CD4-positive, CD25-positive, alpha-beta regulatory T cell (primary cell): ENCODE measurements around the gene AGTR1. TPM values are rescaled to one million over a fixed set of nuclear protein-coding genes. Genes with fewer than 3 reads are reported as not detected.

ENCODE experiments used
- ATAC-seq, 2 donors: fragments of 150-1000 bp; cut with Tn5 transposase; one replicate each; pipeline ENCODE4 v1.10.0; 2021; ENCODE audit warnings: low read depth in 2 of 2, moderate number of reproducible peaks in 2 of 2, moderate library complexity in 1 of 2
- DNase-seq, 3 donors: peaks; one replicate each; pipeline versions ENCODE4 v3.0.0 to v3.0.0-alpha.2; 2012 to 2022; ENCODE audit warnings: mixed read lengths in 1 of 3
- H3K27ac ChIP-seq: one replicate; pipeline ENCODE4 v1.7.0; 2013; ENCODE audit warnings: mild to moderate bottlenecking, low read length; ENCODE audit not compliant: insufficient read depth, poor library complexity, severe bottlenecking
- H3K27me3 ChIP-seq: one replicate; pipeline ENCODE4 v1.7.0; 2013; ENCODE audit warnings: low read length; ENCODE audit not compliant: control insufficient read depth, insufficient read depth
- H3K36me3 ChIP-seq: one replicate; pipeline ENCODE4 v1.7.0; 2013; ENCODE audit warnings: mild to moderate bottlenecking, low read length, moderate library complexity; ENCODE audit not compliant: control insufficient read depth, insufficient read depth
- H3K4me1 ChIP-seq: 2 replicates; pipeline ENCODE4 v1.7.0; 2013; ENCODE audit warnings: mild to moderate bottlenecking, low read length; ENCODE audit not compliant: insufficient read depth, control insufficient read depth, poor library complexity, severe bottlenecking
- H3K4me3 ChIP-seq: one replicate; pipeline ENCODE4 v1.7.0; 2013; ENCODE audit warnings: low read depth, mild to moderate bottlenecking, low read length, moderate library complexity
- H3K9me3 ChIP-seq, 2 experiments: 1 replicate in 1 of 2; 2 replicates in 1 of 2; pipeline ENCODE4 v1.7.0; 2013; ENCODE audit warnings: low read length in 2 of 2, mild to moderate bottlenecking in 1 of 2, moderate library complexity in 1 of 2; ENCODE audit not compliant: control insufficient read depth in 2 of 2
- H3K27ac Mint-ChIP-seq, 3 donors: one replicate each; pipeline ENCODE4 v1.8.0; 2020 to 2022; ENCODE audit warnings: mild to moderate bottlenecking in 3 of 3, mixed read lengths in 3 of 3, moderate library complexity in 2 of 3
- H3K27me3 Mint-ChIP-seq: one replicate; pipeline ENCODE4 v1.8.0; 2022; ENCODE audit warnings: mild to moderate bottlenecking, mixed read lengths
- H3K36me3 Mint-ChIP-seq: one replicate; pipeline ENCODE4 v1.8.0; 2020; ENCODE audit warnings: mixed read lengths
- H3K4me1 Mint-ChIP-seq, 4 donors: one replicate each; pipeline ENCODE4 v1.8.0; 2020 to 2022; ENCODE audit warnings: mixed read lengths in 4 of 4, mild to moderate bottlenecking in 1 of 4
- H3K4me3 Mint-ChIP-seq, 4 donors: one replicate each; pipeline ENCODE4 v1.8.0; 2020 to 2022; ENCODE audit warnings: mild to moderate bottlenecking in 4 of 4, mixed read lengths in 4 of 4, moderate library complexity in 3 of 4
- H3K9me3 Mint-ChIP-seq, 7 donors: one replicate each; pipeline ENCODE4 v1.8.0; 2020 to 2022; ENCODE audit warnings: mixed read lengths in 7 of 7, mild to moderate bottlenecking in 3 of 7, moderate library complexity in 2 of 7
- polyA plus RNA-seq, 4 donors: library from polyadenylated mRNA; unstranded; fragments of 300-500 nt; fragmentation: Illumina TruSeq; gene quantifications; one replicate each; pipeline ENCODE4 v1.2.3, GENCODE V29; 2021
- total RNA-seq: library from RNA; stranded (reverse); gene quantifications from one replicate; pipeline ENCODE4 v1.2.3, GENCODE V29; 2022

AGTR1 gene
- total and polyA plus RNA-seq, 5 donors from 2014 or later: not detected

GRCh38 chr3:148737104-148737530 lies 39.4 kb downstream of the AGTR1 start:
- no peaks in the 10 kb centered on the region for H3K4me1 Mint-ChIP-seq
- peaks cover 0 to 2% (median 0%) of the 10 kb centered on the region in 7 donors for H3K9me3 Mint-ChIP-seq
- DNase-seq (no peak), ATAC-seq (no peak)
- no peak overlapping the region for H3K4me3 Mint-ChIP-seq
- no peak overlapping the region for H3K27ac ChIP-seq
- H3K36me3 ChIP-seq: no peaks in the 10 kb centered on the region
- no peaks in the 10 kb centered on the region for H3K9me3 ChIP-seq
- H3K27ac Mint-ChIP-seq: no peak overlapping the region
- no peaks in the 10 kb centered on the region for H3K27me3 ChIP-seq
- no peaks in the 10 kb centered on the region for H3K27me3 Mint-ChIP-seq
- no peaks in the 10 kb centered on the region for H3K36me3 Mint-ChIP-seq
- H3K4me1 ChIP-seq: no peaks in the 10 kb centered on the region
- H3K4me3 ChIP-seq: no peak overlapping the region

GRCh38 chr3:148739720-148740119 lies 42.0 kb downstream of the AGTR1 start:
- Mint-ChIP-seq H3K27me3 (no peaks in the 10 kb centered on the region), H3K4me1 (no peaks in the 10 kb centered on the region), H3K36me3 (no peaks in the 10 kb centered on the region), H3K9me3 (peaks cover 0 to 1% (median 0%) of the 10 kb centered on the region in 7 donors), H3K4me3 (no peak overlapping the region), H3K27ac (no peak overlapping the region)
- Histone ChIP-seq H3K27ac (no peak overlapping the region), H3K36me3 (no peaks in the 10 kb centered on the region), H3K4me3 (no peak overlapping the region), H3K27me3 (no peaks in the 10 kb centered on the region), H3K4me1 (no peaks in the 10 kb centered on the region), H3K9me3 (no peaks in the 10 kb centered on the region)
- DNase-seq: no peak
- ATAC-seq: no peak

- ATAC-seq (no peak), DNase-seq (no peak)
- Mint-ChIP-seq H3K9me3 (peaks cover 0 to 2% (median 0%) of the 10 kb centered on the region in 7 donors), H3K27ac (no peak overlapping the region), H3K4me1 (no peaks in the 10 kb centered on the region), H3K27me3 (no peaks in the 10 kb centered on the region), H3K36me3 (no peaks in the 10 kb centered on the region), H3K4me3 (no peak overlapping the region)
- no peak overlapping the region for H3K27ac ChIP-seq
- H3K9me3 ChIP-seq: no peaks in the 10 kb centered on the region
- H3K4me1 ChIP-seq: no peaks in the 10 kb centered on the region
- H3K4me3 ChIP-seq: no peak overlapping the region
- H3K36me3 ChIP-seq: no peaks in the 10 kb centered on the region
- no peaks in the 10 kb centered on the region for H3K27me3 ChIP-seq
These were observed 42.6 kb downstream of the AGTR1 start for GRCh38 chr3:148740291-148740690.

- no peaks in the 10 kb centered on the region for H3K9me3 ChIP-seq
- Mint-ChIP-seq H3K27ac (no peak overlapping the region), H3K4me3 (no peak overlapping the region), H3K9me3 (peaks cover 0 to 2% (median 0%) of the 10 kb centered on the region in 7 donors), H3K4me1 (no peaks in the 10 kb centered on the region), H3K36me3 (no peaks in the 10 kb centered on the region), H3K27me3 (no peaks in the 10 kb centered on the region)
- no peak overlapping the region for H3K4me3 ChIP-seq
- DNase-seq (no peak), ATAC-seq (no peak)
- no peak overlapping the region for H3K27ac ChIP-seq
- H3K36me3 ChIP-seq: no peaks in the 10 kb centered on the region
- H3K4me1 ChIP-seq: no peaks in the 10 kb centered on the region
- no peaks in the 10 kb centered on the region for H3K27me3 ChIP-seq
These were observed 43.5 kb downstream of the AGTR1 start for GRCh38 chr3:148741219-148741618.

GRCh38 chr3:148742118-148742517 lies 44.4 kb downstream of the AGTR1 start:
- Mint-ChIP-seq H3K9me3 (peaks cover 0 to 2% (median 0%) of the 10 kb centered on the region in 7 donors), H3K4me3 (no peak overlapping the region), H3K27ac (no peak overlapping the region), H3K4me1 (no peaks in the 10 kb centered on the region), H3K36me3 (no peaks in the 10 kb centered on the region), H3K27me3 (no peaks in the 10 kb centered on the region)
- no peaks in the 10 kb centered on the region for H3K27me3 ChIP-seq
- H3K4me3 ChIP-seq: no peak overlapping the region
- no peak overlapping the region for H3K27ac ChIP-seq
- ATAC-seq (no peak), DNase-seq (no peak)
- H3K9me3 ChIP-seq: no peaks in the 10 kb centered on the region
- no peaks in the 10 kb centered on the region for H3K36me3 ChIP-seq
- H3K4me1 ChIP-seq: no peaks in the 10 kb centered on the region

- Histone ChIP-seq H3K9me3 (no peaks in the 10 kb centered on the region), H3K4me3 (no peak overlapping the region), H3K27me3 (no peaks in the 10 kb centered on the region), H3K4me1 (no peaks in the 10 kb centered on the region), H3K36me3 (no peaks in the 10 kb centered on the region), H3K27ac (no peak overlapping the region)
- DNase-seq (no peak), ATAC-seq (no peak)
- H3K27ac Mint-ChIP-seq: no peak overlapping the region
- H3K36me3 Mint-ChIP-seq: no peaks in the 10 kb centered on the region
- H3K9me3 Mint-ChIP-seq: peaks cover 0 to 2% (median 0%) of the 10 kb centered on the region in 7 donors
- H3K4me1 Mint-ChIP-seq: no peaks in the 10 kb centered on the region
- no peak overlapping the region for H3K4me3 Mint-ChIP-seq
- no peaks in the 10 kb centered on the region for H3K27me3 Mint-ChIP-seq
These were observed 48.4 kb downstream of the AGTR1 start for GRCh38 chr3:148746053-148746452.

GRCh38 chr3:148748283-148748682 lies 50.6 kb downstream of the AGTR1 start:
- H3K36me3 ChIP-seq: no peaks in the 10 kb centered on the region
- DNase-seq: no peak
- Mint-ChIP-seq H3K27me3 (no peaks in the 10 kb centered on the region), H3K4me1 (no peaks in the 10 kb centered on the region), H3K36me3 (no peaks in the 10 kb centered on the region), H3K4me3 (no peak overlapping the region), H3K27ac (no peak overlapping the region), H3K9me3 (peaks cover 0 to 2% (median 0%) of the 10 kb centered on the region in 7 donors)
- H3K9me3 ChIP-seq: no peaks in the 10 kb centered on the region
- ATAC-seq: no peak
- no peaks in the 10 kb centered on the region for H3K4me1 ChIP-seq
- H3K27me3 ChIP-seq: no peaks in the 10 kb centered on the region
- no peak overlapping the region for H3K27ac ChIP-seq
- no peak overlapping the region for H3K4me3 ChIP-seq

GRCh38 chr3:148750296-148750695 lies 52.6 kb downstream of the AGTR1 start:
- H3K27me3 Mint-ChIP-seq: no peaks in the 10 kb centered on the region
- no peak overlapping the region for H3K27ac Mint-ChIP-seq
- Histone ChIP-seq H3K4me1 (no peaks in the 10 kb centered on the region), H3K4me3 (no peak overlapping the region), H3K27ac (no peak overlapping the region), H3K36me3 (no peaks in the 10 kb centered on the region), H3K27me3 (no peaks in the 10 kb centered on the region), H3K9me3 (no peaks in the 10 kb centered on the region)
- no peaks in the 10 kb centered on the region for H3K36me3 Mint-ChIP-seq
- H3K4me1 Mint-ChIP-seq: no peaks in the 10 kb centered on the region
- DNase-seq: no peak
- peaks cover 0 to 2% (median 0%) of the 10 kb centered on the region in 7 donors for H3K9me3 Mint-ChIP-seq
- no peak for ATAC-seq
- H3K4me3 Mint-ChIP-seq: no peak overlapping the region
